GDM1 (cell line): ENCODE data around the gene LIME1.
"Not testable (repeated sequence)": the region's sequence is repeated elsewhere in the genome, so short reads cannot be mapped to it uniquely, and the experiment has no call there.

Experiments used
- DNase-seq: peaks from one replicate; lab custom pipeline; 2025; lab: John Stamatoyannopoulos, UW

LIME1 gene

GRCh38 chr20:63708301-63709148 lies 27.9 kb upstream of the LIME1 start:
- no peak for DNase-seq

GRCh38 chr20:63709149-63709527 lies 27.3 kb upstream of the LIME1 start:
- DNase-seq, result no peak

GRCh38 chr20:63711085-63711645 lies 25.3 kb upstream of the LIME1 start:
- DNase-seq, result no peak

- DNase-seq, result no peak
These were observed 24.3 kb upstream of the LIME1 start for GRCh38 chr20:63712191-63712590.

GRCh38 chr20:63714858-63715257 lies 21.6 kb upstream of the LIME1 start:
- no peak for DNase-seq

- DNase-seq, result no peak
These were observed 17.5 kb upstream of the LIME1 start for GRCh38 chr20:63718996-63719395.

GRCh38 chr20:63722967-63723622 lies 13.4 kb upstream of the LIME1 start:
- DNase-seq, result not testable (repeated sequence)

- DNase-seq, result not testable (repeated sequence)
These were observed 6.2 kb upstream of the LIME1 start for GRCh38 chr20:63730189-63730733.

- no peak for DNase-seq
These were observed 5.1 kb upstream of the LIME1 start for GRCh38 chr20:63731410-63731809.

- no peak for DNase-seq
These were observed 4.1 kb upstream of the LIME1 start for GRCh38 chr20:63732118-63733095.

GRCh38 chr20:63733117-63733516 lies 3.3 kb upstream of the LIME1 start:
- no peak for DNase-seq

GRCh38 chr20:63733579-63734081 lies 2.8 kb upstream of the LIME1 start:
- DNase-seq, result no peak

GRCh38 chr20:63734111-63734945 lies 2.1 kb upstream of the LIME1 start:
- DNase-seq, result no peak

GRCh38 chr20:63734946-63735858 lies 1.3 kb upstream of the LIME1 start:
- DNase-seq, result no peak

- DNase-seq, result no peak
These were observed 630 bp downstream of the LIME1 start for GRCh38 chr20:63736893-63737694.

- no peak for DNase-seq
These were observed 1.2 kb downstream of the LIME1 start for GRCh38 chr20:63737695-63737944.

GRCh38 chr20:63737945-63738686 lies 1.7 kb downstream of the LIME1 start:
- no peak for DNase-seq

GRCh38 chr20:63738687-63739129 lies 2.2 kb downstream of the LIME1 start:
- DNase-seq, result no peak
